Measurements from ENCODE around the gene DPF3. TPM values are rescaled to one million over a fixed set of nuclear protein-coding genes. Genes with fewer than 3 reads are reported as not detected.

The DPF3 gene
- total RNA-seq, 4 donors from 2014 or later, result 1.1 to 4.7 (median 1.8) TPM

DNA sequence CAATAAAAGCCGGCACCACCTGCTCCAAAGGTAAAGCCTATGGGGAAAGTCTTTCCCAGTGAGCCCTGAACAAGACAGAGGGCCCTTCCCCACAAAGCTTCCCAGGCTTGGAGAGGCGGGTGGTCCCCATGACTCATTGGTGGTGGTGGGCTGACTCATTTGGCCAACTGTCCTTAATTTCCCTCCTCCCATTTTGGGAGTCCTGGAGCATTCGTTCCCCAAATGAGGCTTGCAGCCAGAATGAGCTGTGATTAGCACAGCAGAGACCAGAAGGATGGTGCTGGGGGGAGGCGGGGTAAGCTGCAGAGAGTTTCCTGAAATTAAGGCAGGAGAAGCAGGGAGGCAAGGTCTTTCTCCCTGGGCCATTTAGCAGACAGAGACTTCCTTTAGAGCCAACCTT lies 241.7 kb downstream of the DPF3 start:
- no peak overlapping the region for H3K4me3 ChIP-seq (ENCODE audit: low read depth, poor library complexity, severe bottlenecking)
- DNase-seq (ENCODE audit: low spot score in 2 of 2), result no peak
- WGBS, 2 donors, result 82 to 85% methylated on average over 4 of the region's 4 CpGs
- intact Hi-C loops (cut with DNase I; ENCODE audit: low total_unique reads), result no loop called here
- TF ChIP-seq, protein P1, sequence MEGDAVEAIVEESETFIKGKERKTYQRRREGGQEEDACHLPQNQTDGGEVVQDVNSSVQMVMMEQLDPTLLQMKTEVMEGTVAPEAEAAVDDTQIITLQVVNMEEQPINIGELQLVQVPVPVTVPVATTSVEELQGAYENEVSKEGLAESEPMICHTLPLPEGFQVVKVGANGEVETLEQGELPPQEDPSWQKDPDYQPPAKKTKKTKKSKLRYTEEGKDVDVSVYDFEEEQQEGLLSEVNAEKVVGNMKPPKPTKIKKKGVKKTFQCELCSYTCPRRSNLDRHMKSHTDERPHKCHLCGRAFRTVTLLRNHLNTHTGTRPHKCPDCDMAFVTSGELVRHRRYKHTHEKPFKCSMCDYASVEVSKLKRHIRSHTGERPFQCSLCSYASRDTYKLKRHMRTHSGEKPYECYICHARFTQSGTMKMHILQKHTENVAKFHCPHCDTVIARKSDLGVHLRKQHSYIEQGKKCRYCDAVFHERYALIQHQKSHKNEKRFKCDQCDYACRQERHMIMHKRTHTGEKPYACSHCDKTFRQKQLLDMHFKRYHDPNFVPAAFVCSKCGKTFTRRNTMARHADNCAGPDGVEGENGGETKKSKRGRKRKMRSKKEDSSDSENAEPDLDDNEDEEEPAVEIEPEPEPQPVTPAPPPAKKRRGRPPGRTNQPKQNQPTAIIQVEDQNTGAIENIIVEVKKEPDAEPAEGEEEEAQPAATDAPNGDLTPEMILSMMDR (IDR thresholded peaks at IDR 0.05), result no peak
- no peak for TF ChIP-seq POLR2A (IDR thresholded peaks at IDR 0.05)

- no peak for TF ChIP-seq POLR2A (IDR thresholded peaks at IDR 0.05)
- TF ChIP-seq, protein P1 (IDR thresholded peaks at IDR 0.05), result no peak
- 59 to 83% methylated on average over 5 of the region's 5 CpGs for WGBS, 2 donors
- H3K4me3 ChIP-seq (ENCODE audit: low read depth, poor library complexity, severe bottlenecking), result no peak overlapping the region
- intact Hi-C loops (cut with DNase I; ENCODE audit: low total_unique reads), result no loop called here
- no peak for DNase-seq (ENCODE audit: low spot score in 2 of 2)
Measured at GRCh38 chr14:72651714-72652113, 242.2 kb downstream of the DPF3 start.

DNA sequence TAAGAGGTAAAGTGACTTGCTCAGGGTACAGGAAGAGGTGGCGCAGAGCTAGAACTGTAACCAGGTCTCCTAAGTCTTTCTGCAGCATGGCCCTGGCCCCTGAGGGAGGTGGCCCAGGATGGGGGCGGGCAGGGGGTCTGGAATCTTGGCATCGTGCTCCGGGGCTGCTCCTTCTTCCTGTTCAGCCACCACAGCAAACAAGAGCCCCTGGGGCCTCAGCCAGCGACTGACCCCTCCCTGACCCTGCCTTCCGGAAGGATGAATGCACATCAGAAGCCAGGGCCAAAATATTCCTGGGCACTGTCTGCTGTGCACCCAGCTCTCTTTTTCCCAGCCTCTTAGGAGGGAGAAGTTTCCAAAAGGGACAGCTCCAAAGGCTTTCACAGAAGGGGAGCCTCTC lies 242.8 kb downstream of the DPF3 start:
- 33 to 44% methylated on average over 6 of the region's 6 CpGs for WGBS, 2 donors
- DNase-seq (ENCODE audit: low spot score in 2 of 2), result no peak
- intact Hi-C loops (cut with DNase I; ENCODE audit: low total_unique reads), result no loop called here
- H3K4me3 ChIP-seq (ENCODE audit: low read depth, poor library complexity, severe bottlenecking), result no peak overlapping the region
- TF ChIP-seq, protein P1 (IDR thresholded peaks at IDR 0.05), result no peak
- TF ChIP-seq POLR2A (IDR thresholded peaks at IDR 0.05), result no peak

DNA sequence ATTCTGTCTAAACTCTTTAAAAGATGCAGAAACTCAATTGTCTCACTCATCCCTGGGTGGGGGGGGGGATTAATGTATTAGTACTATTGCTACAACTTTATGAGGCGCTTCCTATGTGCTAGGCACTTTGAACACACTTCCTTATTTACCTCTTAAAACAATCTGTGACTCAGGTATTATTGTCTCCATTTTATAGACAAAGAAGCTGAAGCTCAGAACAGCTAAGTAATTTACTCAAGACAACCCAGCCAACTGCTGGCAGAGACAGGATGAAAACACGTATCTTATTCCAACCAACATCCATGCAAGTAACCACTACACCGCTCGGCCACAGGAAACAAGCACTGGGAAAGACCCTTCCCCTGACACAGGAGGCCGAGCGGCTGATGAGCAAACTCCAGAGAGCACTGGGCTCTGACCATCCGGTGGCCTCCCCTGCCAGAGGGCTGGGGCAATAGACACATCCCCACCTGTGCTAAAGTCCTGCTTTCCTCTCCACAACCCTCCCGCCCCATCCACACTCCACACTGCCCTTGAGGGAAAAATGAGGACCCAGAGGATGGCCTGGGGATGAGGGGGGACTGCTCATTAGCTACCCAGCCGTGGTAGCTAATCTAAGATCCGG lies 244.2 kb downstream of the DPF3 start:
- no peak for TF ChIP-seq POLR2A (IDR thresholded peaks at IDR 0.05)
- TF ChIP-seq, protein P1 (IDR thresholded peaks at IDR 0.05), result no peak
- intact Hi-C loops (cut with DNase I; ENCODE audit: low total_unique reads), result no loop called here
- DNase-seq (ENCODE audit: low spot score in 2 of 2), result no peak
- no peak overlapping the region for H3K4me3 ChIP-seq (ENCODE audit: low read depth, poor library complexity, severe bottlenecking)
- WGBS, 2 donors, result 72 to 73% methylated on average over 10 of the region's 10 CpGs

DNA sequence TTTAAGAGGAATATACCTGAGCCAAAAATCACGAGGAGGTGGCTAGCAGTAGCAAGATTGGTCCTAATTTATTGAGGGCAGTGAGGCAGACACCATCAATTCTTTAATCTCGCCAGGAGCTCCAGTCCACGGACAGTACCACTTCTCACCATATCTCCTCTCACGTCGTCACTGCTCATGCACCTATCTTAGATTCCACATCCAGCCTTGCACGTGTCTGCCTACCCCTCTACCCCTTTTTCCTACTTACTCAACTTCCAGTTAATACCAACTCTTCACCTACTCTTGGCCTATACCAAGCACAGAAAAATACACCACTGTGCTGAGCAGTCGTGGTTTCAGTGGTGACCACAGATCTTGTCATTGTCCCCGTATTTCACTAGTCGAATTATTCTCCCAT lies 246.1 kb downstream of the DPF3 start:
- WGBS, 2 donors, result 88 to 93% methylated on average over 9 of the region's 9 CpGs
- no peak for DNase-seq (ENCODE audit: low spot score in 2 of 2)
- intact Hi-C loops (cut with DNase I; ENCODE audit: low total_unique reads), result no loop called here
- no peak for TF ChIP-seq POLR2A (IDR thresholded peaks at IDR 0.05)
- TF ChIP-seq, protein P1 (IDR thresholded peaks at IDR 0.05), result no peak
- no peak overlapping the region for H3K4me3 ChIP-seq (ENCODE audit: low read depth, poor library complexity, severe bottlenecking)

All from lower leg skin (tissue), 4 donors.